Uterus (tissue), 2 donors: ENCODE measurements around the gene DDX42.

Experiments
- POLR2A ChIP-seq, 2 donors: fragments of 450-650 bp; IDR thresholded peaks; one replicate each; pipeline ENCODE4 v1.6.1; 2016; ENCODE audit warnings: antibody characterized with exemption in 2 of 2, mild to moderate bottlenecking in 1 of 2, moderate library complexity in 1 of 2
- TF ChIP-seq, protein P1 (sequence below), 4 experiments: fragments of 200-600 bp in 2 of 4; fragments of 450-650 bp in 2 of 4; sonication (generic) in 2 of 4; IDR thresholded peaks; one replicate each; pipeline ENCODE4 v1.5.1; 2016 to 2019; ENCODE audit warnings: antibody characterized with exemption in 4 of 4, mild to moderate bottlenecking in 2 of 4, moderate library complexity in 1 of 4

DNA sequence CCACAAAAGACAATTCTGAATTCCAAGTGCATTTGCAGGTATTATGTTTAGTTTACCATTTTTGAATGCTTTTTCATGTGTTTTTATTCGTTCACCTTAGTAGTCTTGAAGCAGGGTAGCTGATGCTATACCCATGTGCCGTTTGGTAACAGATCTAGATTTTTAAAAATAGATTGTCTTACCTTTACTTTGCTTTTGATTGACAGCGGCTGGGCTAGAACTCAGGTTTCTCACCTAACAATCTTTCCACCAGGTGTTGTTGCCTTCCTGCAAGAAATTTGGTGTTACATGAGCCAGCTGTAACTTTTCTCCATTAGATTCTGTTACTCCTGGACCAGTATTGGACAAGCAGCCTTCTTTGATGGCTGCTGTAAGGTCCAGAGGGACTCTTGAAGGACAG lies 55.0 kb downstream of the DDX42 start:
- TF ChIP-seq, protein P1, sequence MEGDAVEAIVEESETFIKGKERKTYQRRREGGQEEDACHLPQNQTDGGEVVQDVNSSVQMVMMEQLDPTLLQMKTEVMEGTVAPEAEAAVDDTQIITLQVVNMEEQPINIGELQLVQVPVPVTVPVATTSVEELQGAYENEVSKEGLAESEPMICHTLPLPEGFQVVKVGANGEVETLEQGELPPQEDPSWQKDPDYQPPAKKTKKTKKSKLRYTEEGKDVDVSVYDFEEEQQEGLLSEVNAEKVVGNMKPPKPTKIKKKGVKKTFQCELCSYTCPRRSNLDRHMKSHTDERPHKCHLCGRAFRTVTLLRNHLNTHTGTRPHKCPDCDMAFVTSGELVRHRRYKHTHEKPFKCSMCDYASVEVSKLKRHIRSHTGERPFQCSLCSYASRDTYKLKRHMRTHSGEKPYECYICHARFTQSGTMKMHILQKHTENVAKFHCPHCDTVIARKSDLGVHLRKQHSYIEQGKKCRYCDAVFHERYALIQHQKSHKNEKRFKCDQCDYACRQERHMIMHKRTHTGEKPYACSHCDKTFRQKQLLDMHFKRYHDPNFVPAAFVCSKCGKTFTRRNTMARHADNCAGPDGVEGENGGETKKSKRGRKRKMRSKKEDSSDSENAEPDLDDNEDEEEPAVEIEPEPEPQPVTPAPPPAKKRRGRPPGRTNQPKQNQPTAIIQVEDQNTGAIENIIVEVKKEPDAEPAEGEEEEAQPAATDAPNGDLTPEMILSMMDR (IDR thresholded peaks at IDR 0.05): no peak
- no peak for TF ChIP-seq POLR2A (IDR thresholded peaks at IDR 0.05)
